Right forelimb (tissue), 1 donor: Measurements from ENCODE around the gene HSD17B4.
"Not testable (repeated sequence)": the region's sequence is repeated elsewhere in the genome, so short reads cannot be mapped to it uniquely, and the experiment has no call there.

Experiments used
- DNase-seq: peaks from one replicate; pipeline ENCODE4 v3.0.0-alpha.2; 2018

Gene HSD17B4

GRCh38 chr5:119432674-119433237 lies 19.5 kb upstream of the HSD17B4 start:
- not testable (repeated sequence) for DNase-seq

GRCh38 chr5:119435436-119436132 lies 16.7 kb upstream of the HSD17B4 start:
- DNase-seq, result no peak

- not testable (repeated sequence) for DNase-seq
Measured at GRCh38 chr5:119437785-119438586, 14.3 kb upstream of the HSD17B4 start.

GRCh38 chr5:119438587-119438917 lies 13.7 kb upstream of the HSD17B4 start:
- DNase-seq, result not testable (repeated sequence)

GRCh38 chr5:119439140-119439631 lies 13.1 kb upstream of the HSD17B4 start:
- DNase-seq, result no peak

GRCh38 chr5:119439632-119440031 lies 12.7 kb upstream of the HSD17B4 start:
- DNase-seq, result not testable (repeated sequence)

- not testable (repeated sequence) for DNase-seq
Measured at GRCh38 chr5:119444643-119445042, 7.7 kb upstream of the HSD17B4 start.

- no peak for DNase-seq
Measured at GRCh38 chr5:119445544-119445943, 6.8 kb upstream of the HSD17B4 start.

GRCh38 chr5:119449882-119450281 lies 2.4 kb upstream of the HSD17B4 start:
- DNase-seq, result no peak

- not testable (repeated sequence) for DNase-seq
Measured at GRCh38 chr5:119450627-119451026, 1.7 kb upstream of the HSD17B4 start.

GRCh38 chr5:119451561-119451960 lies 736 bp upstream of the HSD17B4 start:
- no peak for DNase-seq

GRCh38 chr5:119452060-119452372 lies 281 bp upstream of the HSD17B4 start:
- no peak for DNase-seq

- DNase-seq, result peak; percentile 54
Measured at GRCh38 chr5:119453040-119453373, 710 bp downstream of the HSD17B4 start.

- DNase-seq, result no peak
Measured at GRCh38 chr5:119454171-119454570, 1.9 kb downstream of the HSD17B4 start.

- no peak for DNase-seq
Measured at GRCh38 chr5:119458911-119459632, 6.8 kb downstream of the HSD17B4 start.

- DNase-seq, result no peak
Measured at GRCh38 chr5:119465640-119466039, 13.3 kb downstream of the HSD17B4 start.

- DNase-seq, result no peak
Measured at GRCh38 chr5:119468286-119468685, 16.0 kb downstream of the HSD17B4 start.

GRCh38 chr5:119470105-119470763 lies 17.9 kb downstream of the HSD17B4 start:
- DNase-seq, result no peak

- DNase-seq, result no peak
Measured at GRCh38 chr5:119470851-119471451, 18.7 kb downstream of the HSD17B4 start.

GRCh38 chr5:119473241-119473640 lies 20.9 kb downstream of the HSD17B4 start:
- no peak for DNase-seq

- DNase-seq, result no peak
Measured at GRCh38 chr5:119476341-119476740, 24.0 kb downstream of the HSD17B4 start.

GRCh38 chr5:119478781-119479180 lies 26.5 kb downstream of the HSD17B4 start:
- no peak for DNase-seq
